NCI-H2171 (cell line): ENCODE measurements around the gene HCK.

ENCODE experiments used
- DNase-seq: peaks from one replicate; lab custom pipeline; 2025; lab: John Stamatoyannopoulos, UW

HCK gene

GRCh38 chr20:32052090-32052777 is at the start of gene HCK:
Gene HCK, plus strand, starts transcription at chr20:32052242.
- no peak for DNase-seq

- no peak for DNase-seq
These were observed 48.7 kb upstream of the HCK start for GRCh38 chr20:32003325-32003724.

- no peak for DNase-seq
These were observed 47.1 kb upstream of the HCK start for GRCh38 chr20:32004963-32005362.

GRCh38 chr20:32006053-32006452 is 46.0 kb upstream of the HCK start:
- no peak for DNase-seq

GRCh38 chr20:32006841-32007786 is 44.9 kb upstream of the HCK start:
- DNase-seq: no peak

GRCh38 chr20:32007787-32008616 is 44.0 kb upstream of the HCK start:
- no peak for DNase-seq

GRCh38 chr20:32009564-32009963 is 42.5 kb upstream of the HCK start:
- DNase-seq: no peak

GRCh38 chr20:32010101-32010500 is 41.9 kb upstream of the HCK start, which contains the start of gene CCM2L:
Gene CCM2L, plus strand, starts transcription at chr20:32010438. Its CDS starts 17 bp downstream, at chr20:32010455.
- DNase-seq: no peak

GRCh38 chr20:32010666-32011065 is 41.4 kb upstream of the HCK start:
- no peak for DNase-seq

GRCh38 chr20:32012159-32012688 is 39.8 kb upstream of the HCK start:
- no peak for DNase-seq

GRCh38 chr20:32013326-32013725 is 38.7 kb upstream of the HCK start:
- DNase-seq: no peak

GRCh38 chr20:32017711-32018251 is 34.3 kb upstream of the HCK start:
- peak; percentile 99 for DNase-seq

- DNase-seq: peak; percentile 89
These were observed 33.5 kb upstream of the HCK start for GRCh38 chr20:32018269-32019155.

- peak; percentile 76 for DNase-seq
These were observed 32.9 kb upstream of the HCK start for GRCh38 chr20:32019156-32019510.

GRCh38 chr20:32019563-32020463 is 32.2 kb upstream of the HCK start:
- DNase-seq: no peak

- DNase-seq: no peak
These were observed 31.0 kb upstream of the HCK start for GRCh38 chr20:32021091-32021490.

GRCh38 chr20:32024683-32025295 is 27.3 kb upstream of the HCK start:
- DNase-seq: no peak

- DNase-seq: no peak
These were observed 24.4 kb upstream of the HCK start for GRCh38 chr20:32027643-32028042.
